ENCODE measurements around the gene RNF25.

RNF25 gene

GRCh38 chr2:218671654-218672566, at the start of gene RNF25, which contains the start of gene STK36:
Gene RNF25, minus strand, starts transcription at chr2:218672002. Its CDS starts 32 bp downstream, at chr2:218671970.
Gene STK36, plus strand, starts transcription at chr2:218672086. Its CDS starts 744 bp downstream, at chr2:218672830.
- peak; percentile 78 to 85 for DNase-seq

GRCh38 chr2:218721488-218721887, 49.7 kb upstream of the RNF25 start:
- DNase-seq: no peak

GRCh38 chr2:218720048-218721041, 48.5 kb upstream of the RNF25 start:
- DNase-seq: no peak

GRCh38 chr2:218719457-218719856, 47.7 kb upstream of the RNF25 start:
- DNase-seq: no peak

- DNase-seq: no peak
Observed at GRCh38 chr2:218718058-218718457, 46.3 kb upstream of the RNF25 start.

GRCh38 chr2:218717262-218717661, 45.5 kb upstream of the RNF25 start:
- DNase-seq: no peak

- DNase-seq: no peak
Observed at GRCh38 chr2:218716070-218716469, 44.3 kb upstream of the RNF25 start.

- no peak for DNase-seq
Observed at GRCh38 chr2:218713922-218714321, 42.1 kb upstream of the RNF25 start.

- no peak for DNase-seq
Observed at GRCh38 chr2:218711550-218711929, 39.7 kb upstream of the RNF25 start.

- peak; percentile 90 to 97 for DNase-seq
Observed at GRCh38 chr2:218710687-218711549, 39.1 kb upstream of the RNF25 start, which contains the start of gene TTLL4. Gene TTLL4, plus strand, starts transcription at chr2:218710835. Its CDS starts 26,842 bp downstream, at chr2:218737677.

- DNase-seq: no peak
Observed at GRCh38 chr2:218710334-218710686, 38.5 kb upstream of the RNF25 start.

GRCh38 chr2:218709908-218710307, 38.1 kb upstream of the RNF25 start:
- no peak for DNase-seq

GRCh38 chr2:218708086-218708485, 36.3 kb upstream of the RNF25 start:
- DNase-seq: no peak

GRCh38 chr2:218703341-218703740, 31.5 kb upstream of the RNF25 start:
- DNase-seq: no peak

- no peak for DNase-seq
Observed at GRCh38 chr2:218701806-218702205, 30.0 kb upstream of the RNF25 start.

- no peak for DNase-seq
Observed at GRCh38 chr2:218698885-218699284, 27.1 kb upstream of the RNF25 start.

- no peak for DNase-seq
Observed at GRCh38 chr2:218694405-218695145, 22.8 kb upstream of the RNF25 start.

- DNase-seq: no peak
Observed at GRCh38 chr2:218691234-218691633, 19.4 kb upstream of the RNF25 start.

- DNase-seq: peak; percentile 42 to 80
Observed at GRCh38 chr2:218687400-218688060, 15.7 kb upstream of the RNF25 start.

- no peak for DNase-seq
Observed at GRCh38 chr2:218680061-218680460, 8.3 kb upstream of the RNF25 start.

GRCh38 chr2:218679119-218679518, 7.3 kb upstream of the RNF25 start:
- DNase-seq: no peak
